HepG2 (cell line): ENCODE results near the gene DNM3. TPM values are rescaled to one million over a fixed set of nuclear protein-coding genes. Genes with fewer than 3 reads are reported as not detected.

Experiments
- ATAC-seq: fragments of 200-7000 bp; cut with Tn5 transposase; 3 replicates; pipeline ENCODE4 v1.9.1; 2020; ENCODE audit warnings: mild to moderate bottlenecking, moderate library complexity
- BruUV-seq: library from RNA; stranded (reverse); fragments of 400-500 nt; replicated peaks from 2 replicates; lab custom pipeline; 2021; lab: Mats Ljungman, UMichigan
- CTCF ChIA-PET: fragments of 300-600 bp; formaldehyde crosslinking; extraction: SDS; loops from one replicate; lab custom pipeline; 2021; ENCODE audit warnings: low total read pairs, inconsistent platforms, low intra/inter-chr PET ratio; lab: Yijun Ruan, JAX
- POLR2A ChIA-PET: fragments of 350-600 bp; sonication (Branson Sonifier 250); formaldehyde crosslinking; loops from one replicate; lab custom pipeline; 2020; ENCODE audit warnings: antibody characterized with exemption, inconsistent platforms; lab: Yijun Ruan, JAX
- DNase-seq: peaks from one replicate; pipeline ENCODE4 v3.0.0-alpha.2; 2015; ENCODE audit warnings: low spot score
- FAIRE-seq: peaks from 3 replicates; lab custom pipeline; 2011; peaks lifted over from hg19 to GRCh38; lab: Jason Lieb, UNC
- H2AFZ ChIP-seq: one replicate; pipeline ENCODE4 v1.6.1; 2011; ENCODE audit warnings: low read length, inconsistent platforms
- H3K27ac ChIP-seq: fragments of 300-600 bp; 3 replicates; pipeline ENCODE4 v1.8.0; 2011; ENCODE audit warnings: mixed run types, mild to moderate bottlenecking, mixed read lengths, low read length, inconsistent platforms; ENCODE audit not compliant: insufficient read depth; ENCODE audit errors: extremely low read length
- H3K27me3 ChIP-seq, 2 experiments: fragments of 200-600 bp in 1 of 2; 2 replicates in 1 of 2; 3 replicates in 1 of 2; pipeline versions ENCODE4 v1.6.0 to v1.8.0; 2011; ENCODE audit warnings: low read length in 2 of 2, mild to moderate bottlenecking in 2 of 2, moderate library complexity in 2 of 2, inconsistent platforms in 1 of 2; ENCODE audit not compliant: insufficient read depth in 2 of 2, control insufficient read depth in 1 of 2
- H3K36me3 ChIP-seq, 2 experiments: fragments of 200-600 bp in 1 of 2; replicated peaks in 1 of 2; 2 replicates in 1 of 2; 3 replicates in 1 of 2; pipeline versions ENCODE4 v1.5.1 to v1.8.0; 2011; ENCODE audit warnings: low read length in 2 of 2, inconsistent platforms in 1 of 2; ENCODE audit not compliant: insufficient read depth in 2 of 2, control insufficient read depth in 1 of 2
- H3K4me1 ChIP-seq: 2 replicates; pipeline ENCODE4 v1.5.1; 2012; ENCODE audit warnings: low read length, inconsistent platforms; ENCODE audit not compliant: insufficient read depth
- H3K4me2 ChIP-seq: 2 replicates; pipeline ENCODE4 v1.6.0; 2011; ENCODE audit warnings: low read depth, low read length, inconsistent platforms
- H3K4me3 ChIP-seq, 3 experiments: fragments of 200-600 bp in 1 of 3; sonication (generic), shearing (Covaris generic) in 1 of 3; replicated peaks in 1 of 3; 2 replicates each; pipeline ENCODE4 v1.5.1; 2011 to 2016; ENCODE audit warnings: low read length in 3 of 3, inconsistent platforms in 2 of 3, low read depth in 2 of 3, mild to moderate bottlenecking in 2 of 3, control low read depth in 1 of 3, mixed read lengths in 1 of 3; ENCODE audit not compliant: insufficient read depth in 1 of 3
- H3K79me2 ChIP-seq: one replicate; pipeline ENCODE4 v1.6.1; 2011; ENCODE audit warnings: low read length, inconsistent platforms; ENCODE audit not compliant: insufficient read depth
- H3K9ac ChIP-seq: 2 replicates; pipeline ENCODE4 v1.6.0; 2011; ENCODE audit warnings: mild to moderate bottlenecking, low read depth, low read length, inconsistent platforms; ENCODE audit not compliant: insufficient read depth
- H3K9me3 ChIP-seq: 2 replicates; pipeline ENCODE4 v1.5.1; 2012; ENCODE audit warnings: mild to moderate bottlenecking, low read length
- H4K20me1 ChIP-seq: 2 replicates; pipeline ENCODE4 v1.6.0; 2011; ENCODE audit warnings: inconsistent platforms, mild to moderate bottlenecking, low read length, moderate library complexity; ENCODE audit not compliant: insufficient read depth
- GFI1 ChIP-seq: sonication (generic); formaldehyde crosslinking; IDR thresholded peaks from 2 replicates; pipeline ENCODE4 v1.5.0; 2020; ENCODE audit warnings: missing genetic modification reagents, mild to moderate bottlenecking, borderline replicate concordance
- MIER3 ChIP-seq: IDR thresholded peaks from 2 replicates; pipeline ENCODE4 v1.6.1; 2016; ENCODE audit warnings: missing compliant biosample characterization, borderline replicate concordance
- NFYB ChIP-seq: sonication (generic); formaldehyde crosslinking; IDR thresholded peaks from 2 replicates; pipeline ENCODE4 v1.4.0; 2020; ENCODE audit warnings: missing genetic modification reagents
- POLR2AphosphoS2 ChIP-seq: IDR thresholded peaks from 2 replicates; pipeline ENCODE4 v1.6.1; 2011; ENCODE audit warnings: low read depth, low read length, improper control_type of control experiment
- PTBP1 ChIP-seq: fragments of 200-400 bp; formaldehyde crosslinking; IDR thresholded peaks from 2 replicates; pipeline ENCODE4 v1.6.1; 2018; ENCODE audit warnings: low read length, low read depth; ENCODE audit not compliant: poor library complexity, severe bottlenecking
- RORA ChIP-seq: sonication (generic); formaldehyde crosslinking; IDR thresholded peaks from 2 replicates; pipeline ENCODE4 v1.5.0; 2020; ENCODE audit warnings: mild to moderate bottlenecking, missing genetic modification reagents, moderate library complexity
- SCMH1 ChIP-seq: sonication (generic); formaldehyde crosslinking; IDR thresholded peaks from 2 replicates; pipeline ENCODE4 v1.9.0; 2021; ENCODE audit warnings: missing genetic modification reagents, mild to moderate bottlenecking, borderline replicate concordance
- XRCC5 ChIP-seq: fragments of 200-400 bp; formaldehyde crosslinking; optimal IDR thresholded peaks from 2 replicates; pipeline ENCODE3; 2017; ENCODE audit warnings: mild to moderate bottlenecking, low read length
- ZKSCAN1 ChIP-seq: fragments of 150-350 bp; IDR thresholded peaks from 2 replicates; pipeline ENCODE4 v1.6.1; 2014; ENCODE audit warnings: low read length
- ZNF891 ChIP-seq: sonication (generic); formaldehyde crosslinking; IDR thresholded peaks from 2 replicates; pipeline ENCODE4 v1.5.0; 2020; ENCODE audit warnings: mild to moderate bottlenecking, missing genetic modification reagents
- WGBS: methylation state at CpG from one replicate; pipeline ENCODE4 v1.1.6; 2017; ENCODE audit warnings: low lambda C conversion rate; 5-methylcytosine and 5-hydroxymethylcytosine counted together
- in situ Hi-C: cut with HindIII; loops from 2 replicates; pipeline ENCODE4 v1.10.0; 2017; ENCODE audit warnings: low pct_unique_long_range_greater_than_20kb; ENCODE audit not compliant: extremely low pct_ligation_motif_present
- intact Hi-C: fragments of 100-400 bp; cut with micrococcal nuclease; formaldehyde crosslinking; loops from one replicate; pipeline ENCODE4 v1.10.0; 2022; ENCODE audit not compliant: unreplicated experiment
- polyA plus RNA-seq, 8 experiments: library from polyadenylated mRNA; depleted of rRNA in 3 of 8; stranded (reverse) in 7 of 8; unstranded in 1 of 8; fragments of >200 nt; fragmentation: Illumina TruSeq in 4 of 8; extraction: Trizol in 4 of 8; gene quantifications; 2 replicates each; pipeline versions ENCODE4 v1.2.1 to v1.2.3, GENCODE V29; 2011 to 2016; ENCODE audit warnings: low read depth in 4 of 8, missing spikeins in 1 of 8, mixed read lengths in 1 of 8; ENCODE audit not compliant: insufficient read depth in 1 of 8
- total RNA-seq, 5 experiments: library from RNA; depleted of rRNA; stranded (reverse); fragments of >200 nt; fragmentation: Illumina TruSeq; extraction: Trizol; gene quantifications; 2 replicates each; pipeline ENCODE4 v1.2.3, GENCODE V29; 2016; ENCODE audit warnings: low read depth in 1 of 5
- TF ChIP-seq, protein P1 (sequence below): sonication (generic); formaldehyde crosslinking; IDR thresholded peaks from 2 replicates; pipeline ENCODE4 v1.8.0; 2022; ENCODE audit warnings: missing genetic modification reagents, mild to moderate bottlenecking, inconsistent platforms, borderline replicate concordance
- TF ChIP-seq, protein P2 (sequence below): sonication (generic); formaldehyde crosslinking; IDR thresholded peaks from 2 replicates; pipeline ENCODE4 v1.4.0; 2020; ENCODE audit warnings: missing genetic modification reagents
- TF ChIP-seq, protein P3 (sequence below): IDR thresholded peaks from 2 replicates; pipeline ENCODE4 v1.6.1; 2016; ENCODE audit warnings: control low read depth

Gene DNM3
- total and polyA plus RNA-seq, 2 of the 13 experiments (the other 11 are each of a cell fraction or from before 2014, with no cell fraction given), result 0.05 TPM; not detected in 1

DNA sequence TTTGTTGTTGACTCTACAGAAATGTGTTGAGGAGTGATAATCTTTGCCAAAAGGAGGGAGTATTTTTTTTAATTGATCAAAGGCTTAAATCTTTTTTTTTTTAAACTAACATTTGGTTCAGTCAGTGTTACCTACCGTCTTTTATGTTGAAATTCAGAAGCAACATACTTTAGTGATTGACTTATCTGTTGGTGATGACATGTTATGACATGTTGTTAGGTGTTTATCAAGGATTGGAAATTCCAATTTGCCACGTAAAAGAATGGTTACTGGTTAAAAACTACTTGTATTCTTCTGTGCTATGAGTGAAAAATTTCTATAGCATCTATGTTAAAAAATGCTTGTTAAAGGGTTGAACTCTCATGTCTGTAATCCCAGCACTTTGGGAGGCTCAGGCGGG lies 61.2 kb downstream of the DNM3 start:
- BruUV-seq, result no TSS peak
- H3K4me2 ChIP-seq, result no peak overlapping the region

More for the DNA sequence above, 61.2 kb downstream of the DNM3 start:
- Histone ChIP-seq H3K36me3 (no peaks in the 10 kb centered on the region), H2AFZ (no peak overlapping the region), H4K20me1 (no peaks in the 10 kb centered on the region), H3K27ac (no peak overlapping the region), H3K9me3 (no peaks in the 10 kb centered on the region), H3K79me2 (no peaks in the 10 kb centered on the region), H3K27me3 (0 out of 5 replicates have a peak, but pooled peaks cover 0 to 5% of the 10 kb centered on the region in 2 experiments), H3K4me3 (no peak overlapping the region), H3K4me1 (no peaks in the 10 kb centered on the region), H3K9ac (no peak overlapping the region)
- ChIA-PET CTCF (no interaction called here), POLR2A (no interaction called here)
- TF ChIP-seq ZNF891 (CRISPR knock-in tag) (no peak), NFYB (CRISPR knock-in tag) (no peak), GFI1 (CRISPR knock-in tag) (no peak), ZKSCAN1 (no peak), RORA (CRISPR knock-in tag) (no peak), PTBP1 (no peak), POLR2AphosphoS2 (no peak), MIER3 (CRISPR knock-in tag) (no peak), SCMH1 (CRISPR knock-in tag) (no peak), XRCC5 (no peak)
- TF ChIP-seq, protein P1, sequence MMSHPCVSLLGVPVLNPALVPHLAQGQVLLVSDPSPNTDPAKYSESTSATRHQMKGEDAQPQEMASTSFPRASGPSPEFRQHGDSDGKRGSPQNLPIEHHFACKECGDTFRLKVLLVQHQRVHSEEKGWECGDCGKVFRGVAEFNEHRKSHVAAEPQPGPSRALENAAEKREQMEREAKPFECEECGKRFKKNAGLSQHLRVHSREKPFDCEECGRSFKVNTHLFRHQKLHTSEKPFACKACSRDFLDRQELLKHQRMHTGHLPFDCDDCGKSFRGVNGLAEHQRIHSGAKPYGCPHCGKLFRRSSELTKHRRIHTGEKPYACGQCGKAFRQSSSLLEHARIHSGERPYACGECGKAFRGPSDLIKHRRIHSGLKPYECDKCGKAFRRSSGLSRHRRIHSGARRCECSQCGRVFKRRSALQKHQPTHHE (CRISPR knock-in tag), result no peak
- TF ChIP-seq, protein P2, sequence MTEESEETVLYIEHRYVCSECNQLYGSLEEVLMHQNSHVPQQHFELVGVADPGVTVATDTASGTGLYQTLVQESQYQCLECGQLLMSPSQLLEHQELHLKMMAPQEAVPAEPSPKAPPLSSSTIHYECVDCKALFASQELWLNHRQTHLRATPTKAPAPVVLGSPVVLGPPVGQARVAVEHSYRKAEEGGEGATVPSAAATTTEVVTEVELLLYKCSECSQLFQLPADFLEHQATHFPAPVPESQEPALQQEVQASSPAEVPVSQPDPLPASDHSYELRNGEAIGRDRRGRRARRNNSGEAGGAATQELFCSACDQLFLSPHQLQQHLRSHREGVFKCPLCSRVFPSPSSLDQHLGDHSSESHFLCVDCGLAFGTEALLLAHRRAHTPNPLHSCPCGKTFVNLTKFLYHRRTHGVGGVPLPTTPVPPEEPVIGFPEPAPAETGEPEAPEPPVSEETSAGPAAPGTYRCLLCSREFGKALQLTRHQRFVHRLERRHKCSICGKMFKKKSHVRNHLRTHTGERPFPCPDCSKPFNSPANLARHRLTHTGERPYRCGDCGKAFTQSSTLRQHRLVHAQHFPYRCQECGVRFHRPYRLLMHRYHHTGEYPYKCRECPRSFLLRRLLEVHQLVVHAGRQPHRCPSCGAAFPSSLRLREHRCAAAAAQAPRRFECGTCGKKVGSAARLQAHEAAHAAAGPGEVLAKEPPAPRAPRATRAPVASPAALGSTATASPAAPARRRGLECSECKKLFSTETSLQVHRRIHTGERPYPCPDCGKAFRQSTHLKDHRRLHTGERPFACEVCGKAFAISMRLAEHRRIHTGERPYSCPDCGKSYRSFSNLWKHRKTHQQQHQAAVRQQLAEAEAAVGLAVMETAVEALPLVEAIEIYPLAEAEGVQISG (CRISPR knock-in tag), result no peak
- TF ChIP-seq, protein P3, sequence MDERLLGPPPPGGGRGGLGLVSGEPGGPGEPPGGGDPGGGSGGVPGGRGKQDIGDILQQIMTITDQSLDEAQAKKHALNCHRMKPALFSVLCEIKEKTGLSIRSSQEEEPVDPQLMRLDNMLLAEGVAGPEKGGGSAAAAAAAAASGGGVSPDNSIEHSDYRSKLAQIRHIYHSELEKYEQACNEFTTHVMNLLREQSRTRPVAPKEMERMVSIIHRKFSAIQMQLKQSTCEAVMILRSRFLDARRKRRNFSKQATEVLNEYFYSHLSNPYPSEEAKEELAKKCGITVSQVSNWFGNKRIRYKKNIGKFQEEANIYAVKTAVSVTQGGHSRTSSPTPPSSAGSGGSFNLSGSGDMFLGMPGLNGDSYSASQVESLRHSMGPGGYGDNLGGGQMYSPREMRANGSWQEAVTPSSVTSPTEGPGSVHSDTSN (CRISPR knock-in tag), result no peak
- intact Hi-C loops (no loop called here), in situ Hi-C loops (no loop called here)
- WGBS, result 14% methylated on average over 3 of the region's 3 CpGs
- DNase-seq (no peak), ATAC-seq (no peak), FAIRE-seq (no peak)
